ENCODE results near the gene ANKRD52. TPM values are rescaled to one million over a fixed set of nuclear protein-coding genes. Genes with fewer than 3 reads are reported as not detected.

Gene ANKRD52
- total RNA-seq, 1 experiment from 2014 or later: 46.3 TPM

DNA sequence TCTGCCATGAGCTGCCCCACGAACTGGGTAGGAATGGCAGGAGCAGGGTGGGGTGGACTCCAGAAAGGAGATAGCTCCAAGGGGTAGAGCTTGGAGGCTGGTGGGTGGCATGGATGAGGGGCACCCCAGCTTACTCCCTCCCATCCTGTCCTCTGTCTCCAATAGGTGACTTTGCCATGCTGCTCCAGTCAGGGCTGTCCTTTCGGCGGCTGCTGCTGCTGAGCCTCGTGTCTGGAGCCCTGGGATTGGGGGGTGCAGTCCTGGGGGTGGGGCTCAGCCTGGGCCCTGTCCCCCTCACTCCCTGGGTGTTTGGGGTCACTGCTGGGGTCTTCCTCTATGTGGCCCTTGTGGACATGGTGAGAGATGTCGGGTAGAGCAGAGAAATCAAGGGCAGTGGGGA, 21.2 kb downstream of the ANKRD52 start:
- H3K4me3 Mint-ChIP-seq (ENCODE audit: unreplicated experiment): no peak overlapping the region
- H3K9me3 Mint-ChIP-seq (ENCODE audit: unreplicated experiment): no peaks in the 10 kb centered on the region
- no peak overlapping the region for H3K27ac Mint-ChIP-seq (ENCODE audit: low read depth, unreplicated experiment)
- no peaks in the 10 kb centered on the region for H3K27me3 Mint-ChIP-seq (ENCODE audit: insufficient read depth, unreplicated experiment)
- TF ChIP-seq CTCF (IDR thresholded peaks at IDR 0.05; ENCODE audit: unreplicated experiment): no peak
- no peak for DNase-seq (ENCODE audit: unreplicated experiment)
- peaks cover 24% of the 10 kb centered on the region for H3K36me3 Mint-ChIP-seq (ENCODE audit: insufficient read depth, unreplicated experiment)
- POLR2A ChIA-PET: interaction anchor here (0.7 to 0.8 kb wide), 3 partner anchors 16 to 60 kb away, joined by 3 to 4 read pairs (median 3); partner anchors contain the start of gene COQ10A
- BruUV-seq (replicated peaks): no TSS peak
- intact Hi-C loops (cut with micrococcal nuclease): no loop called here
- CTCF ChIA-PET: interaction anchor here (1.3 to 1.4 kb wide), 2 partner anchors 15 to 45 kb away, joined by 3 to 4 read pairs; partner anchors contain the start of gene RNF41
- peaks cover 5% of the 10 kb centered on the region for H3K4me1 Mint-ChIP-seq (ENCODE audit: insufficient read depth, unreplicated experiment)

DNA sequence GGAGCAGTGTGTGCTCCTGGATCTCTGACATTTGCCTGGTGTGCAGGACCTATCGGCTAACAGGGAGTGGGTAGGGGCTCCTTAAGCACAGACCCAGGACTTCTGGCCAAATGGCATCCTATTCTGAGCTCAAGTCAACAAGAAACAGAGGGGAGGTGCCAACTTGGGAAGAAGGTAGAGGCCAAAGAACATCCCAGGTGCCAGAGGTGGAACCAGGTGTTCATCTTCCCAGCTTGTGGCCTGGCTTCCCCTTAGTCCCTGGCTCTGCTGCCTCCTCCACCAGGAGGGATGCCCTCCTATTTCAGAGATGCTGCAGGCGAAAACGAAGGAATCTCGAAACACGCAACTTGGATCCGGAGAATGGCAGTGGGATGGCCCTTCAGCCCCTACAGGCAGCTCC, 22.1 kb downstream of the ANKRD52 start:
- POLR2A ChIA-PET: interaction anchor here (0.8 kb wide), 1 partner anchor 31 kb away, joined by 3 read pairs; the partner anchor contains the start of gene COQ10A
- intact Hi-C loops (cut with micrococcal nuclease): no loop called here

DNA sequence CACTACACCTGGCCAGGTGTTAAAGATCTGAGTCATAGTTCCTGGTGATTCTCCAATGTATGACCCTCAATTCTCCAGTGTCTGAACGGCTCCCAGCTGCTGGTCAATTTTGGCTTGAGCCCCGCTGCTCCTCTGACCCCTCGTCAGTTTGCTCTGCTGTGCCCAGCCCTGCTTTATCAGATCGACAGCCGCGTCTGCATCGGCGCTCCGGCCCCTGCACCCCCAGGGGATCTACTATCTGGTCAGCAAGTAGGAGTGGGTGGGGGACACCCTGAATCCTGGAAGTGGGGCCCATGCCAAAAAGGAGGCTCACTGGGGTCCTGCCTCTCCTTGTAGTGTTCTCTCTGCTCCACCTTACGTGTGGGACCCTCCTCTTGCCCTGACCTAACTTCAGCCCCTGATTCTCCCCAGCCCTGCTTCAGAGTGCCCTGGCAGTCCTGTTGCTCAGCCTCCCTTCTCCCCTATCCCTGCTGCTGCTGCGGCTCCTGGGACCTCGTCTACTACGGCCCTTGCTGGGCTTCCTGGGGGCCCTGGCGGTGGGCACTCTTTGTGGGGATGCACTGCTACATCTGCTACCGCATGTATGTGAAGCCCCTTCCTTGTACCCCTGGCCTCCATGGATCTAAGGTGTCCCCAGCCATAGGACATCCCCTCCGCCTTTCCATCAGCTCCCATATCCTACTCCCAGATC, 23.3 kb downstream of the ANKRD52 start:
- Mint-ChIP-seq H3K27me3 (ENCODE audit: insufficient read depth, unreplicated experiment) (no peaks in the 10 kb centered on the region), H3K9me3 (ENCODE audit: unreplicated experiment) (no peaks in the 10 kb centered on the region), H3K27ac (ENCODE audit: low read depth, unreplicated experiment) (no peak overlapping the region), H3K36me3 (ENCODE audit: insufficient read depth, unreplicated experiment) (peaks cover 8% of the 10 kb centered on the region), H3K4me3 (ENCODE audit: unreplicated experiment) (no peak overlapping the region), H3K4me1 (ENCODE audit: insufficient read depth, unreplicated experiment) (peaks cover 5% of the 10 kb centered on the region)
- CTCF ChIA-PET: interaction anchor here (0.6 to 1.9 kb wide), 5 partner anchors 9 to 28 kb away, joined by 3 to 6 read pairs (median 4); no protein-coding TSS in a partner anchor
- no peak for TF ChIP-seq CTCF (IDR thresholded peaks at IDR 0.05; ENCODE audit: unreplicated experiment)
- DNase-seq (ENCODE audit: unreplicated experiment): no peak
- POLR2A ChIA-PET: interaction anchor here (2.2 kb wide), 1 partner anchor 13 kb away, joined by 11 read pairs; the partner anchor contains the start of gene RNF41
- intact Hi-C loops (cut with micrococcal nuclease): no loop called here
- BruUV-seq (replicated peaks): no TSS peak

More for the DNA sequence above, 22.1 kb downstream of the ANKRD52 start:
- Mint-ChIP-seq H3K27ac (ENCODE audit: low read depth, unreplicated experiment) (no peak overlapping the region), H3K27me3 (ENCODE audit: insufficient read depth, unreplicated experiment) (no peaks in the 10 kb centered on the region), H3K4me3 (ENCODE audit: unreplicated experiment) (no peak overlapping the region), H3K9me3 (ENCODE audit: unreplicated experiment) (no peaks in the 10 kb centered on the region), H3K36me3 (ENCODE audit: insufficient read depth, unreplicated experiment) (peaks cover 15% of the 10 kb centered on the region), H3K4me1 (ENCODE audit: insufficient read depth, unreplicated experiment) (peaks cover 5% of the 10 kb centered on the region)
- DNase-seq (ENCODE audit: unreplicated experiment): no peak
- TF ChIP-seq CTCF (IDR thresholded peaks at IDR 0.05; ENCODE audit: unreplicated experiment): no peak
- no TSS peak for BruUV-seq (replicated peaks)
- CTCF ChIA-PET: interaction anchor here (0.7 to 1.4 kb wide), 3 partner anchors 14 to 44 kb away, joined by 3 to 4 read pairs (median 3); partner anchors contain the start of genes ANKRD52 and RNF41

DNA sequence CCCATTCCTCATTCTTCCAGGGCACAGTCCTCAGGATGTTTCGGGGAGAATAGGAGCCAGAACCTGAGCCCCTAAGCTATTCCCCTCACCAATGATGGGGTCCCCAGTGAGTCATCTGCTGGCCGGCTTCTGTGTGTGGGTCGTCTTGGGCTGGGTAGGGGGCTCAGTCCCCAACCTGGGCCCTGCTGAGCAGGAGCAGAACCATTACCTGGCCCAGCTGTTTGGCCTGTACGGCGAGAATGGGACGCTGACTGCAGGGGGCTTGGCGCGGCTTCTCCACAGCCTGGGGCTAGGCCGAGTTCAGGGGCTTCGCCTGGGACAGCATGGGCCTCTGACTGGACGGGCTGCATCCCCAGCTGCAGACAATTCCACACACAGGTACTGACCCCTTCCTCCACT, 27.0 kb downstream of the ANKRD52 start:
- no peaks in the 10 kb centered on the region for H3K9me3 Mint-ChIP-seq (ENCODE audit: unreplicated experiment)
- peaks cover 21% of the 10 kb centered on the region for H3K36me3 Mint-ChIP-seq (ENCODE audit: insufficient read depth, unreplicated experiment)
- ChIA-PET CTCF (interaction anchor here (0.6 to 1.2 kb wide), 7 partner anchors 9 to 42 kb away, joined by 3 to 7 read pairs (median 3); partner anchors contain the start of gene SMARCC2), POLR2A (interaction anchor here (1.8 to 2.3 kb wide), 2 partner anchors 9 to 42 kb away, joined by 6 to 10 read pairs; partner anchors contain the start of genes RNF41 and SMARCC2)
- no peak for TF ChIP-seq CTCF (IDR thresholded peaks at IDR 0.05; ENCODE audit: unreplicated experiment)
- H3K4me1 Mint-ChIP-seq (ENCODE audit: insufficient read depth, unreplicated experiment): peaks cover 5% of the 10 kb centered on the region
- intact Hi-C loops (cut with micrococcal nuclease): no loop called here
- BruUV-seq (replicated peaks): no TSS peak
- no peak for DNase-seq (ENCODE audit: unreplicated experiment)
- no peaks in the 10 kb centered on the region for H3K27me3 Mint-ChIP-seq (ENCODE audit: insufficient read depth, unreplicated experiment)
- H3K4me3 Mint-ChIP-seq (ENCODE audit: unreplicated experiment): no peak overlapping the region
- H3K27ac Mint-ChIP-seq (ENCODE audit: low read depth, unreplicated experiment): no peak overlapping the region

All from MCF 10A (cell line).